Activated T-cell treated with anti-CD3 and anti-CD28 coated beads for 4 hours (primary cell): ENCODE measurements around the gene RPL13A.
"Not testable (repeated sequence)": the region's sequence is repeated elsewhere in the genome, so short reads cannot be mapped to it uniquely, and the experiment has no call there.

ENCODE experiments used
- DNase-seq: peaks from one replicate; pipeline ENCODE4 v3.0.0-alpha.2; 2020

Gene RPL13A

DNA sequence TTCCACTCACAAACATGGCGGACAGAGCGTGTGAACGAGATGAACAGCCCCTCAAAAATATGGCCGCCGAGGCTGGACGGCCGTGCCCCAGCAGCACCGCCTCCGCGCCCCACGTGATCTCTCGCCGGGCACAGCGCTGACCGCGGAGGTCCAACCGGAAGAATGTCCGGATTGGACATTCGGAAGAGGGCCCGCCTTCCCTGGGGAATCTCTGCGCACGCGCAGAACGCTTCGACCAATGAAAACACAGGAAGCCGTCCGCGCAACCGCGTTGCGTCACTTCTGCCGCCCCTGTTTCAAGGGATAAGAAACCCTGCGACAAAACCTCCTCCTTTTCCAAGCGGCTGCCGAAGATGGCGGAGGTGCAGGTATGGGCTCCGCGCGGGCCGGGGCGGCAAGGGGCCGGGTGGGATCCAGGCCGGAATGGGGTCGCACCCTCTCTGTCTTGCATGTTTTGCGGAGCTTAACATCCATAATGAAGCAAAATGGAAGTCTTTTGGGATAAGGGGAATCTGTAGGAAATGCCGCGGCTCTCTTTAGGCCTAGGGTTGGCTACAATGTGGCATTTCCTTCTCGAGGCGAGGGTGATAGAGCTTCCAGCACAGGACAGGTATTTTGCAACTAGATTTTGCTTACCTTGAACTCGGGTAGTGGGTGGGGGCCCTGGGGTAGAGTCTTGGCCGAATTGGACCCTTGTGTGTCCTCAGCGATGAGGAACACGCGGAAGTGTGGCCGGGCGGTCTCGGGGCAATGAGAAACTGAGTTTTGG, at the start of gene RPL13A:
Gene RPL13A, plus strand, starts transcription at position 332 of the 769 bp plus-strand sequence. Its CDS starts 22 bp downstream, at position 354.
- DNase-seq: peak; percentile 99

DNA sequence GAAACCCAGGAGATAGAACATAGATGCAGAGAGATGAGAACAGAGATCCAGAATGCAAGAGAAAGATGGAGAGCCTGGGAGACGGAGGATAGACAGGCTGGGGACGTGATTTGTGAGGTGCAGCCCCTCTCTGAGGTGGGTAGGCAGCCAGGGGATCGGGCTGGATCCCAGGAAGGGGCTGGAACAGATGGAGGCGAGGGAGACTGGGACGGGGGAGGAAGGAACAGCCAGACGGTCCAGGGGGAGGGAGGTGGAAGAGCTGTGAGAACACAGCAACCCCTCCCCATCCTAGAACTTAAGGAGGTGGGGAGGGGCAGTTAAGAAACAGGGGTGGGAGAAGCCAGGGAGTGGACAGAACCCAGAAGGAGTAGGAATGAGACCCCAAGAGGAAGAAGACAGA, 49.1 kb upstream of the RPL13A start:
- no peak for DNase-seq

DNA sequence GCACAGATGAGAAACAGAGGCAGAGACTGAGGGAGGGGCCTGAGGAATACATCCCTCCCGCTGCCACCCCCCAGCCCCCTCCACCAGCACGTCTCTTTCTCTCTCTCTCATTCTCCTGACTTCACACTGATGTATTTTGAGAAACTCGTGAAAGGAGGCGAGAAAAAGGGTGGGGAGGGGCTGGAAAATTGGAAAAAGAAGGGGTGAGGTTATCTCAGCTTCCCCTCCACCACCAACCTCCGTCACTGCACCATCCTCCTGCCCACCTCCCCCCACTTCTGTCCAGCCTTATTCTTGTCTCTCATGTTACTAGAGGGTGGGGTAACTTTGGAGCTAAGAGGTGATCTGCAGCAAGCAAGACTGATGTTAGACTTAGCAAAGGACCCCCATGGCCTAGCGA, 47.6 kb upstream of the RPL13A start:
- no peak for DNase-seq

DNA sequence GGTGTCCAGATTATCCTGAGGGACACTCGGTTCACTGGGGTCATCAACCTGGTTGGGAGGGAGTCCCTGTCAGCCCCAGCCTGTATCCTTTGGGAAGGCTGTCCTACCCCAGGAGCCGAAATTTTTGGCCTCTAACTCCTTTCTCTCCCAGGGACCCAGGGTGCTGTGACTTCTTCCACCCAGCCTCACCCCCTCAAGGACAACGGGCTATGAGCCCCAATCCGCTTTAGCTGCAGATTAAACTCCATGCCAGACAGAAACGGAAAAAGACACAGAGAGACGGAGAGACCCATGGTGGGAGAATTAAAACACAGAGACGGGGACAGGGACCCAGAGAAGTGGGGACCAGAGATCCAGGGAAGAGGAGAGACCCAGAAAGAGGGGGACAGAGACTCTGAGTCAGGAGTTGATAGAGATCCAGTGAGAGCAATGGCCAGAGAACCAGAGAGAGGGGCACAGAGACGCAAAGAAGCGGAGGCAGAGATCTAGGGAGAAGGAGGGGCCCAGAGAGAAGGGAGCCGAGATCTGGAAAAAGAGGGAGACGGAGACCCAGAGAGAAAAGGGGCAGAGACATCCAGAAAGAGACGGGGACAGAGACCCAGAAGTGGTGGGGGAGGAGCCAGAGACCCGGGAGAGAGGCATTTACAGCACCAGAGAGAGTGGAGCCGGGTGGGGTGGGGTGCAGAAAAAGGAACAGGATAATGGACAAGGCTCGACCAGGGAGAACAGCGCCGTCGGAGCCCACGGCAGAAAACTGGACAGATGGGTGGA, 46.8 kb upstream of the RPL13A start:
- DNase-seq: no peak

DNA sequence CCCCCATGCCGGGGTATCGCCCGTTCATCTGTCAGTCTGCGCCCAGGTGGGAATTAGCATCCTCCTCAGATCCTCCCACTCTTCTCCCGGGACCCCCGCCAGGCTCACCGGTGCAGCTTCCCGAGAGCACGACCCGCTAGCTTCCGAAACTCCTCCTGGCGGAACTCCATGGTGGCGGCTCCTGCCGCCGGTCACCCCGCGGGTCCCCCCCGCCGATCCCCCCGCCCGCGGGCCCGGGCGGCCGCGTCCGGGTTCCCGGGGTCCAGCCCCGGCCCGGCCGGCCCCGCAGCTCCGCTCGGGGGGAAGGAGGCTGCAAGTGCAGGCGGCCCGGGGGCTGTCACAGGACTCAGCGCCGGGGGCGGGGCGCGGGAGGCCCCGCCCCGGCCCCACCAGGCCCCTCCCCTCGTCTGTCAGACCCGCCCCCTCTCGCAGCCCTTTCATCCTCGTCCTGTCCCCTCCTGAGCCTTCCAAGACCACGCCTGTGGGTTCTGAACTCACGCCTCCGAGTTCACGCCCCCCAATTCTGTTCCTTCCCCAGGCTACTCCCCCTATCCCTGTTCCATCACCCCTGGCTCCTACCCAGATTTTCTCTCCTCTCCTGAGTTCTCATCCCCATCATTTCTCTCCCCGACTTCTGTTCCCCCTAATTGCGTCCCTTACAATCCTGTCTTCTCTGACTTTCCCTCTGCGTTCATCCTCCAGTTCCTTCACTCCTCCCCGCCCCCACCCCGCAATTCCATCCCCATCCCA, 46.0 kb upstream of the RPL13A start, which contains the start of gene SLC17A7:
Gene SLC17A7, minus strand, starts transcription at position 318 of the 750 bp plus-strand sequence. Its CDS starts 148 bp downstream, at position 170.
- DNase-seq: no peak

DNA sequence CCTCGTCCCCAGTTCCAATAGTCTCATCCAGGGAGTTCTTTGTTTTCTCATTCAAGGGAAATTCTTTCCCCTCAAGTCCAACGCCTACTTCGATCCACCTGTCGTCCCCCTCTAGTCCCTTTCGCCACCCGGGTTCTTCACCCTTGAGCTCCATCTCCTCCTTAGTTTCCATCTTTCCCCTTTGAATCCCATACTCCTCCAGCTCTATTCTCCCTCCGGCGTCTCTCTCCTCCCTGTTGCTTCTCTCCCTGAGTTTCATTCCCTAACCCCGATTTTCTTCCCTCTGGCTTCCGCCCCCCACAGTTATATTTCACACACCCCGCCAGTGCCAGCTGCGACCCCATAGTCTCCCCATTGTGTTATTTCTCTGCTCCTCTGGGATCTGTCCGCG, 45.5 kb upstream of the RPL13A start:
- DNase-seq: no peak

DNA sequence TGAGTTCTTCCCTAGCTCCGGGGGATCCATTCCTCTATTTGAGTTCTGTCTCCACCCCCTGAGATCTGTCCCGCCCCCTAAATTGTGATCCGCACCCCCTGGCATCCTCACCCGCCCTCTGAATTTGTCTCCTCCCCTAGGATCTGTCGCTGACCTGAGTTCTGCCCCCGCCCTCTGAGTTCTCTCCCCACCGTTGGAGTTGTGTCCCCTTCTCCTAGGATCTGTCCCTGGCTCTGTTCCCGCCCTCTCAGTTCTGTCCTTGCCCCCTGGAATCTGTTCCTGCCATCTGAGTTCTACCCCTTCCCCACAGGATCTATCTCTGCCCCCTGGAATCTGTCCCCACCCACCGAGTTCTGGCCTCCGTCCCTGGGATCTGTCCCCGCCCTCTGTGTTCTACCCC, 45.1 kb upstream of the RPL13A start:
- no peak for DNase-seq

DNA sequence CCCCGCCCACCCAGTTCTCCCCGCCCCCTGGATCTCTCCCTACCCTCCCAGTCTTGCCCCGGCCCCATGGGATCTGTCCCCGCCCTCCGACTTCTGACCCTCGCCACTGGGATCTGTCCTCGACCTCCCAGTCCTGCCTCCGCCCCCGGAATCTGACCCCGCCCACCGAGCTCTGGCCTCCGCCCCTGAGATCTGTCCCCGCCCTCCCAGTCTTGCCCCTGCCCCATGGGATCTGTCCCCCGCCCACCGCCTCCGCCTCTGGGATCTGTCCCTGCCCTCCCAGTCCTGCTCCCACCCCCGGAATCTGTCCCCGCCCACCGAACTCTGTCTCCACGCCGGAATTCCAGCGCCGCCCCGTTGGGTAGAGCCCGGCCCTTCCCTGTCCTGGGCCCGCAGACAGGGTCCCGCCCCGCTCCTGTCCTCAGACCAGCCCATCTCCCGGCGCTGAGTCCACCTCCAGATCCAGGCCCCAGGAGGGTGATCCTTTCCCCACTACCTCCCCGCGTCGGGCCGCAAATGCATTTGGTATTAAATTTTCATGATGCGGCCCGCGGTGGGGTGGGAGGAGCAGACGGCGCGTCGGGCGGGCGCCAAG, 44.5 kb upstream of the RPL13A start:
- DNase-seq: no peak

DNA sequence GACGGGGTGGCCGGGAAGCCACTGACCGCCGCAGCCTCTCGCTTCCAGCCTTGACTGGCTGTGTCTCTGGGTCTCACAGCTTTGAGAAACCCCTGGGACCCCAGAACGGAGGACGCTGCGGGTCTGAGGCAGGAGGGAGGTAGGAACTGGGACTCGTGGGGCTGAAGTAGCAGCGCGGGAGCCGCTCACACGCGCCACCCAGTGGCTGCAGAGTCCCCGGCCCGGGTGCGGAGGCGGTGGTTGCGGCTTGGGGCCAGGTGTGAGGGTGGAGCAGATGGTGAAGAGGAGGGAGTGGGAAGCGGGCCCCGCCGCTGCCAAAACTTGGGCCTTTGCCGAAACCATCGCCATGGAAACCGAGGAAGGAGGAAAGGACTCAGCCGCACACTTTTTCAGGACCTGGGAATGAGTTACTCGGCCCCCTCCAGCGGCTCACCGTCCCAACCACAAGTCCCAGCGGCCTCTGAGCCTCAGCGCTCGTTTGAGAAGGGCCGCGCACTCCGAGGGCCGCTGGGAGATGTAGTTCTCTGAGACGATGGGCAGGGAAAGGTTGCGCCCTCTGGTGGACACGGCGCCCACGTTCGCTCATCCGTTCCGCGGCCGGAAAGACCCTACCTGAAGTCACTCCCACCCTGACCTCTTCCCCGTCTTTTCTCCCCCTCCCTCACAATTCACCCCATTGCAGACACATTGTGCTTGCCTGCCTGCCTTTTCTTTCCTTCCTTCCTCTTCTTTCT, 43.9 kb upstream of the RPL13A start:
- peak; percentile 89 for DNase-seq

DNA sequence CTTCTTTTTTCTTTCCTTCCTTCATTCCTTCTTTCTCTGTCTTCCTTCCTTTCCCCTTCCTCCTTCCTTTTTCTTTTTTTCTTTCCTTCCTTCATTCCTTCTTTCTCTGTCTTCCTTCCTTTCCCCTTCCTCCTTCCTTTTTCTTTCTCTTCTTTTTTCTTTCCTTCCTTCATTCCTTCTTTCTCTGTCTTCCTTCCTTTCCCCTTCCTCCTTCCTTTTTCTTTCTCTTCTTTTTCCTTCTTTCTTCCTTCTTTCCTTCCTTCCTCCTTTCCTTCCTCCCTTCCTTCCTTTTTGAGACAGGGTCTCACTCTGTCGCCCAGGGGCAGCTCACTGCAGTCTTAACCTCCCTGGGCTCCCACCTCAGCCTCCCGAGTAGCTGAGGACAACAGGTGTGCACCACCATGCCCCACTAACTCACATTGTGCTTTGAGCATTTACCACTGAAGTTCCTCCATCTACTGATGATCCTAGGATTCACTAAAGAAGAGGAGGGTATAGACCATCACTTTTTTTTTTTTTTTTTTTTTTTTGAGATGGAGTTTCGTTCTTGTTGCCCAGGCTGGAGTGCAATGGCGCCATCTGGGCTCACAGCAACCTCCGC, 43.2 kb upstream of the RPL13A start:
- DNase-seq: not testable (repeated sequence)

DNA sequence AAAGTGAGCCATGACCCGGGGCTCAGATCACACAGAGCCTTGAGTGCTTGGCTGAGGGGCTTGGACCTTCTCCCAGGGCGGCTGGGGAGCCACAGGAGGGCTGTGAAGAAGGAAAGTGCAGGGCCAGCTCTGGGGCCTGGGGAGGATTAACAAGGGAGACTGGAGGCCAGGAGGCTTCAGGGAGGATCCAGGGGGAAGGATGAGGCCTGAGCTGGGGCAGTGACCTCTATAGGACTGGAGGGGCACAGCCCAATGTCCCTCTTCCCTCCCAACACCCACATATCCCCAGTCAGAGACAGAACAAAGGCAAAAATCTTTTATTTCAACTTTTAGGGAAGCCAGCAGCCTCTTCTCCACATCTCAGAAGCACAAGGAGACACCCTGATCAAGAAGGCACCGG, 41.4 kb upstream of the RPL13A start:
- no peak for DNase-seq

DNA sequence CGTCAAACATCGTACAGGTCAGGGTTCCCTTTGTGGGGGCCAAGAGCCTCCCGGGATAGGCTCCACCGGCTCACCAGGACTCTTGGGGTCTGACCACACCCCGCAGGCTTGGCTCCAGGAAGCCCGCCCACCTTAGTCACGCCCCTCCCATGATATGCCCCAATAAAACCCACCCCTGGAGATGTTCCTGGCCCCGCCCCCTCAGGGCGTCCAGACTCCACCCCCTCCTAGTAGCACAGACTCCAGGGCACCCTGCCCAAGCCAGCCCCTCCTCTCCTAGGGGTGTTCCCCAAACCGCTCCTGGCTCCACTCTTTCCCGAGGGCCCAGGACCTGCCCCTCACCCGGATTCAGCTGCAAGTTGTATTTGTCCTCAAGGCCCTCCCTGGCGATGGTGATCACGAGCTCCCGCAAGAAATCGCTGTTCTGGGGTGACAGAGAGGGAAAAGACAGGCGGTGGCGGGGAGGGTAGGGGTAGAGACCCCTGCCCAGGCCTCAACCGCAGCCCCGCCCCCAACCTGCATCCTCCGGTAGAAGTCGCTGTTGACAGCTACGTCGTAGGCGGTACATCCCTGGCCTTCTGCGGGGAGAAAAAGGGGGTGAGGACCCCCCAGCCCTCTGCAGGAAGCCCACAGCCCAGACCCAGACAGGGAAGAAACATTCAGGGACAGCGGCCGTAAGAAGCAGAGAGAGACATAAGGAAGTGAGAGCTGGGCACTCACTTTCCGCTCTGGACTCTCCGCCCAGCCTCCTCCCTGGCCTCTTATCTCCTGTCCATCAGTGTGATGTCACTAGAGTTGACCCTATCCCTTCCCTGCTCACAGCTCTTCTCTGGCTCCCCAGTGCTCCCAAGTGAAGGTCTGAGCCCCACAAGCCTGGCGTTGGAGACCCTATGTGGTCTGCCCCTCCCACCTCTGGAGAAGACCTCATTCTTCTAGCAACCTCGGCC, 39.6 kb upstream of the RPL13A start:
- DNase-seq: no peak

DNA sequence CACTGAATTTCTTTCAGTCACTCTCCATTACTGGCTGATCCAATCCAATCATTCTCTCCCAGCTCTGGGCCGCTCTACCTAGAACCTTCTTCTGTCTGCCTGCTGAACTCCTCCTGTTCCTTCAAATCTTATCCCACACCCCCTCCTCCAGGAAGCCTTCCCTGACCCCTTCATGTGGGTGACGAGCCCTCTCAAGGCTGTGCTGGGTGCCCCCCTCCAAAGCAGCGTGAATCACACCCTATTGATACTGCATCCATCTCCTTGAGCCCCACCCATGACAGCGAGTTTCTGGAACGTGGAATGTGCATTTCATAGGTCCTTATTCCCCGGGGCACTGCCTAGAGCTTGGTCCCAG, 39.0 kb upstream of the RPL13A start:
- DNase-seq: no peak

DNA sequence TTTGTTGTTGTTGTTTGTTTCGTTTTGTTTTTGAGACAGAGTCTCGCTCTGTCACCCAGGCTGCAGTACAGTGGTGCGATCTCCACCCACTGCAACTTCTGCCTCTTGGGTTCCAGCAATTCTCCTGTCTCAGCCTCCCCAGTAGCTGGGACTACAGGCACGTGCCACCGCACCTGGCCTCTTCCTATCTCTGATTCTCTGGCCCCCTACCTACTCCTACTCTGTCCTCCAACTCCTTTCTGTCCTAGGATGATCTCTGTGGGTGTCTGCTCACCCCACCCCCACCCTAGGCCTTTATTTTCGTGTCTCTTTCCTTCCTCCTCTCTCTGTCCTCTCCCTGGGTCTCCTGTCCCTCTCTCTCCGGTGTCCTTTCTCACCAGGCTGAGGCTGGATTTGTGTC, 37.0 kb upstream of the RPL13A start:
- DNase-seq: no peak

DNA sequence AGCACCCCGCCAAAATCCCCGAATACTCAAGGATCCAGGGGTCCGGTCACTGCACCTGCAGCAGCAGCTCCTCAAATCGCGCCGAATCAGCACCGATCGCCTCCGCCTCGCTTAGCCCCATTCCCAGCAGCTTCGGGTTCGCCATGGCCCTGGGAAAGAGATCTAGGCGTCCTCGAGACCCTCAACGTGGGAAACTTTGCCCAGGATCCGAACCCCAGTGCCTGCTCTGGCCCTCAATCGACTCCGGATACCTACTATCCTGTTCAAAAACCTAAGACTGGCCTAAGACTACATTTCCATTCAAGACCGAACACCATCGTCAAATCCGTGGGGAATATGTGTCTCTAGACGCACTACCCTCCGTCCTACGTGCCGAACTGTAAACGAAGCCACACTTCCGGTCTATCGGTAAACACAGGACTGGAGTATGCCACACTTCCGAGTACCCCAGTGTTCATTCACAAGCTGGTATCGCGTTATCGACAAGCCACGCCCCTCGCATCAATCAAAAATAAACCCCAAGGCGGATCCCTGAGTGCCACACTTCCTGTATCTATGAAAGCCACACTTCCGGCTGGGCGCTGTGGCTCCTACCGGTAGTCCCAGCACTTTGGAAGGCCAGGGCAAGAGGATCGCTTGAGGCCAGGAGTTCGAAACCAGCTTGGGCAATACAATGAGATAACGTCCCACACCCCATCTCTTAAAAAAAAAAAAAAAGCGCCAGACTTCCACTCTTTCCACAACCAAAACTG, 35.8 kb upstream of the RPL13A start, which contains the start of gene PIH1D1:
Gene PIH1D1, minus strand, starts transcription at position 385 of the 752 bp plus-strand sequence. Its CDS starts 240 bp downstream, at position 145.
- peak; percentile 91 for DNase-seq

DNA sequence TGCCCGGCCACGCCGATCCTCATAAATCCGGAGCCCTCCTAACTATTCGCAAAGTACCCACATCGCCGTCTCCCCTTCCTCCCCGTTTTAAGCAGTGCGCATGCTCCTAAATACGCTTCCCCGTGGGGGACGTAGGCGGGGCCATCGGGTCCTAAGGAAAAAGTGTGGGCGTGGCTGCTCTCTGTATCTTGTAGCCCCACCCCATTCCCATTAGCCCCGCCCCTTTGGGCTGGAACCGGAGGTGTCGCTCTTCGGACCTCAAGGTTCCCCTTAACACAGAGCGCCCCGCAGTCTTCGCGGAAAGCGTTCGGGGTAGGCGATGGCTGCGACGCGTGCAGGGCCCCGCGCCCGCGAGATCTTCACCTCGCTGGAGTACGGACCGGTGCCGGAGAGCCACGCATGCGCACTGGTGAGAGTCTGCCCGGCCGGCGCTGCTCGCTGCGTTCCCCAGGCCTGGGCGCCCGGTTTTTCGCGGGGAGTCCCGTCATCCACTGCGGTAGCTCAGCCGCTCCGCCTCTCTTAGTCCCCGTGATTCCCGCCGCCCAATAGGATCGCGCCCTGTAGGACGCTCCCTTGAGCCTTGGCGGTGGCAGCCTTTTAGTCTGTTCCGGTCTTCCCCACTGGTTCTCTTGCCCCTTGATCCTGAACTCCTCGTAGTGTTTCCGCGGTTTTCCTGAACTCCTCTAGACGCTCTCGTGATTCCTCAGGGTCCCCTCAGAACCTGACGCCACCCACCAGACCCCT, 34.2 kb upstream of the RPL13A start, which contains the start of gene ALDH16A1:
Gene ALDH16A1, plus strand, starts transcription at position 213 of the 744 bp plus-strand sequence. Its CDS starts 107 bp downstream, at position 320.
- peak; percentile 93 for DNase-seq

DNA sequence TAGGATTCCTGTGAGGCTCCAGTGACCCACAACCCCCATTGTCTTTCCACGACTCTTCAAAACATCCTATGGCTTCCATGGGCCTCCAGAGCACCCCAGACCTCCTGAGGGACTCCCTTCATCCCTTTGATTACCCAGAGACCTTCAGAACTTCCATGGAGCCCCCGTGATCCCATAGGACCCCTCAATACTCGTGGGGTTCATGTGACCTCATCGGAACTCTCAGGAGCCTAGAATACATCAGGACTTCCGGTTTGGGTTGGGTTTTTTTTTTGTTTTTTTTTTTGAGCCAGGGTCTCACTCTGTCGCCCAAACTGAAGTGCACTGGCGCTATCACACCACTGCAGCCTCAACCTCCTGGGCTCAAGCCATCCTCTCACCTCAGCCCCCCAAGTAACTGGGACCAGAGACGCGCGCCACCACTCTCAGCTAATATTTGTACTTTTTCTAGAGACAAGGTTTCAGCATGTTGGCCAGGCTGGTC, 33.6 kb upstream of the RPL13A start:
- DNase-seq: no peak

DNA sequence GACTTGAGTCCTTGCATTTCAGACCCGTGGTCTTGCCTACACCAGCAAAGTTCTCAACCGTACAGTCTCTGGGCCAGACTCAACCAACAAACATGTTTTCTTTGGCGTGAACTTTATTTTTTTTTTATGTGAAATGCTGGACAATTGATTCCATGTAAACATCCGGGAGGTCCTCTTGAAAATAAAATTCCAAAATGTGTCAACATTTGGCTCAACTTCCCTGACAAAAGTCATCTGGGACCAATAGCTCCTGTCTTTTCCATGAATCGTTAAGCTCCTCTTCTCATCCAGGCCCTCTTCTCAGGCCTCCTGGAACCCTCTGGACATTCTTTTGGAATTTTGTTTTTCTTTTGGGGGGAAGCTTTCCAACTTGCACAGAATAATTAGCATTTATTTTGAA, 31.6 kb upstream of the RPL13A start:
- DNase-seq: no peak

DNA sequence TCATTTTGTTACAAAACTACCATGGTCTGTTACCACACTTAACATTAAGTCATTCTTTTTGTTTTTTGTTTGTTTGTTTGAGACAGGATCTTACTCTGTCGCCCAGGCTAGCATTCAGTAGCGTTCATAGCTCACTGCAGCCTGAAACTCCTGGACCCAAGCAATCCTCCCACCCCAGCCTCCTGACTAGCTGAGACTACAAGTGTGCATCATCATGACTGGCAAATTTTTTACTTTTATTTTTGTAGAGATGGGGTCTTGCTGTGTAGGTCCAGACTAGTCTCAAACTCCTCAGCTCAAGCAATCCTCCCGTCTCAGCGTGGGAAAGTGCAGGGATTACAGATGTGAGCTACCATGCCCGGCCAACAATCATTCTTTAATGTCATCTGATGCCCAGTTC, 31.1 kb upstream of the RPL13A start:
- DNase-seq: no peak
